Measurements from ENCODE around the gene LRRC37B.
"Not testable (repeated sequence)": the region's sequence is repeated elsewhere in the genome, so short reads cannot be mapped to it uniquely, and the experiment has no call there.

- not testable (repeated sequence) for TF ChIP-seq POLR2A, POLR2AphosphoS5, CTCF, EP300 (IDR thresholded peaks at IDR 0.05)
Measured at GRCh38 chr17:31970416-31970815, 36.8 kb upstream of the LRRC37B start.
